Keratinocyte (primary cell): ENCODE data around the gene SMTN. TPM values are rescaled to one million over a fixed set of nuclear protein-coding genes. Genes with fewer than 3 reads are reported as not detected.

Experiments
- DNase-seq: peaks from one replicate; pipeline ENCODE4 v3.0.0-alpha.2; 2011; ENCODE audit warnings: low read depth, missing footprints, low spot score
- FAIRE-seq: peaks from 2 replicates; lab custom pipeline; 2011; peaks lifted over from hg19 to GRCh38; lab: Jason Lieb, UNC
- H2AFZ ChIP-seq: 2 replicates; pipeline ENCODE4 v1.6.0; 2012; ENCODE audit warnings: low read length, control low read depth, inconsistent platforms; ENCODE audit not compliant: control insufficient read depth
- H3K27ac ChIP-seq: 2 replicates; pipeline ENCODE4 v1.5.1; 2011; ENCODE audit warnings: low read length; ENCODE audit not compliant: control insufficient read depth, insufficient read depth
- H3K27me3 ChIP-seq: 3 replicates; pipeline ENCODE4 v1.6.0; 2011; ENCODE audit warnings: low read length; ENCODE audit not compliant: control insufficient read depth, insufficient read depth; ENCODE audit errors: extremely low read depth
- H3K36me3 ChIP-seq, 2 experiments: 2 replicates in 1 of 2; 3 replicates in 1 of 2; pipeline ENCODE4 v1.5.1; 2011; ENCODE audit warnings: low read length in 2 of 2, mild to moderate bottlenecking in 1 of 2; ENCODE audit not compliant: control insufficient read depth in 2 of 2, insufficient read depth in 2 of 2; ENCODE audit errors: extremely low read depth in 1 of 2
- H3K4me1 ChIP-seq: 3 replicates; pipeline ENCODE4 v1.5.1; 2011; ENCODE audit warnings: low read length; ENCODE audit not compliant: control insufficient read depth, insufficient read depth; ENCODE audit errors: extremely low read depth
- H3K4me2 ChIP-seq: 3 replicates; pipeline ENCODE4 v1.6.0; 2011; ENCODE audit warnings: low read depth, low read length; ENCODE audit not compliant: control insufficient read depth, insufficient read depth; ENCODE audit errors: extremely low read depth
- H3K4me3 ChIP-seq, 3 experiments: fragments of 200-600 bp in 1 of 3; sonication (generic) in 1 of 3; 2 replicates in 2 of 3; 3 replicates in 1 of 3; pipeline ENCODE4 v1.5.1; 2011 to 2016; ENCODE audit warnings: low read length in 3 of 3, mild to moderate bottlenecking in 3 of 3, control low read depth in 2 of 3, inconsistent platforms in 1 of 3, low read depth in 1 of 3, mixed read lengths in 1 of 3, mixed run types in 1 of 3, moderate library complexity in 1 of 3; ENCODE audit not compliant: control insufficient read depth in 2 of 3, insufficient read depth in 2 of 3; ENCODE audit errors: extremely low read depth in 1 of 3
- H3K79me2 ChIP-seq: 2 replicates; pipeline ENCODE4 v1.6.0; 2012; ENCODE audit warnings: low read length; ENCODE audit not compliant: control insufficient read depth, insufficient read depth
- H3K9ac ChIP-seq: 3 replicates; pipeline ENCODE4 v1.6.0; 2011; ENCODE audit warnings: low read length; ENCODE audit not compliant: control insufficient read depth, insufficient read depth; ENCODE audit errors: extremely low read depth
- H3K9me1 ChIP-seq: 3 replicates; pipeline ENCODE4 v1.6.0; 2011; ENCODE audit warnings: low read length; ENCODE audit not compliant: control insufficient read depth, insufficient read depth; ENCODE audit errors: extremely low read depth
- H3K9me3 ChIP-seq: 2 replicates; pipeline ENCODE4 v1.5.1; 2012; ENCODE audit warnings: low read depth, low read length; ENCODE audit not compliant: control insufficient read depth
- H4K20me1 ChIP-seq: 3 replicates; pipeline ENCODE4 v1.6.0; 2011; ENCODE audit warnings: low read length; ENCODE audit not compliant: control insufficient read depth, insufficient read depth; ENCODE audit errors: extremely low read depth
- EZH2 ChIP-seq: IDR thresholded peaks from one replicate; pipeline ENCODE4 v1.6.1; 2012; ENCODE audit warnings: inconsistent platforms, mild to moderate bottlenecking, low read length, moderate library complexity
- dilution Hi-C: fragments of 300-500 bp; cut with MboI; formaldehyde crosslinking; loops from one replicate; pipeline ENCODE4 v1.7.0; 2020; ENCODE audit warnings: low sequenced_read_pairs; ENCODE audit not compliant: extremely low pct_ligation_motif_present
- polyA plus RNA-seq, 5 experiments: library from polyadenylated mRNA; depleted of rRNA in 3 of 5; stranded (reverse) in 3 of 5; stranded (forward) in 1 of 5; unstranded in 1 of 5; fragments of >200 nt; gene quantifications; 1 replicate in 1 of 5; 2 replicates in 3 of 5; 3 replicates in 1 of 5; pipeline versions ENCODE4 v1.2.1 to v1.2.3, GENCODE V29; 2011 to 2012; ENCODE audit warnings: missing spikeins in 2 of 5, low read depth in 1 of 5, low replicate concordance in 1 of 5
- TF ChIP-seq, protein P1 (sequence below), 3 experiments: IDR thresholded peaks in 1 of 3; conservative IDR thresholded peaks in 1 of 3; optimal IDR thresholded peaks in 1 of 3; 2 replicates in 2 of 3; 3 replicates in 1 of 3; pipeline versions ENCODE3 to v1.5.1; 2011; ENCODE audit warnings: low read length in 3 of 3, mild to moderate bottlenecking in 3 of 3, moderate library complexity in 2 of 3, control low read depth in 1 of 3, inconsistent platforms in 1 of 3; ENCODE audit not compliant: insufficient read depth in 2 of 3; ENCODE audit errors: extremely low read depth in 1 of 3

The SMTN gene
- polyA plus RNA-seq, 1 donor (not counting 4 experiments of a cell fraction or from before 2014, with no cell fraction given), result 61.2 TPM

DNA sequence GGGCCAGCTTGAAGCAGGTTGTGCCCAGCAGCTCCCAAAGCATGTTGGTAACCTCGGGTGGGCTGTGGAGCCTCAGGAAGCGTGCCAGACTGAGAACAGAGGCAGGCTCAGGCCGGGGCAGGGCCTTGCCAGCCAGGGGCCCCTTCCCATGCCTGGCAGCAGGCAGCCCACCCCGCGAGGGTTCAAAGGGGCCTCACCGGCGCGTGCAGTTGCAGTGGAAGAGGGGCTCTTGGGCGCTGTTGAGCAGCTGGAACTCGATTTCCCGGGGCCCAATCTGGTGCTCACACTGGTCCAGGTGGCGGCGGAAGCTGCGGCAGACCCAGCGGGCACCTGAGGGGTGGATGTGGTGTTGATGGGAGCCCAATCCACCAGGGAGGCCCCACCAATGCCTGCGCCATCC, 55.6 kb downstream of the SMTN start:
- Histone ChIP-seq H3K4me1 (peaks cover 2% of the 10 kb centered on the region), H3K36me3 (no peaks in the 10 kb centered on the region), H3K79me2 (no peaks in the 10 kb centered on the region), H3K4me2 (no peak overlapping the region), H3K27me3 (peaks cover 4% of the 10 kb centered on the region), H2AFZ (no peak overlapping the region), H3K27ac (no peak overlapping the region), H3K9me3 (no peaks in the 10 kb centered on the region), H3K9me1 (no peaks in the 10 kb centered on the region), H3K4me3 (no peak overlapping the region), H3K9ac (no peak overlapping the region), H4K20me1 (no peaks in the 10 kb centered on the region)
- TF ChIP-seq, protein P1, sequence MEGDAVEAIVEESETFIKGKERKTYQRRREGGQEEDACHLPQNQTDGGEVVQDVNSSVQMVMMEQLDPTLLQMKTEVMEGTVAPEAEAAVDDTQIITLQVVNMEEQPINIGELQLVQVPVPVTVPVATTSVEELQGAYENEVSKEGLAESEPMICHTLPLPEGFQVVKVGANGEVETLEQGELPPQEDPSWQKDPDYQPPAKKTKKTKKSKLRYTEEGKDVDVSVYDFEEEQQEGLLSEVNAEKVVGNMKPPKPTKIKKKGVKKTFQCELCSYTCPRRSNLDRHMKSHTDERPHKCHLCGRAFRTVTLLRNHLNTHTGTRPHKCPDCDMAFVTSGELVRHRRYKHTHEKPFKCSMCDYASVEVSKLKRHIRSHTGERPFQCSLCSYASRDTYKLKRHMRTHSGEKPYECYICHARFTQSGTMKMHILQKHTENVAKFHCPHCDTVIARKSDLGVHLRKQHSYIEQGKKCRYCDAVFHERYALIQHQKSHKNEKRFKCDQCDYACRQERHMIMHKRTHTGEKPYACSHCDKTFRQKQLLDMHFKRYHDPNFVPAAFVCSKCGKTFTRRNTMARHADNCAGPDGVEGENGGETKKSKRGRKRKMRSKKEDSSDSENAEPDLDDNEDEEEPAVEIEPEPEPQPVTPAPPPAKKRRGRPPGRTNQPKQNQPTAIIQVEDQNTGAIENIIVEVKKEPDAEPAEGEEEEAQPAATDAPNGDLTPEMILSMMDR (optimal IDR thresholded peaks at IDR 0.05 in 1 of 3, IDR thresholded peaks at IDR 0.05 in 1 of 3, conservative IDR thresholded peaks at IDR 0.05 in 1 of 3; ENCODE audit: extremely low read depth in 1 of 3, insufficient read depth in 2 of 3, low read length in 3 of 3), result no peak
- no peak for TF ChIP-seq EZH2
- FAIRE-seq (no peak), DNase-seq (no peak)
- dilution Hi-C loops, result no loop called here

- Histone ChIP-seq H3K4me1 (peaks cover 12% of the 10 kb centered on the region), H3K4me3 (no peak overlapping the region), H3K27me3 (peaks cover 4% of the 10 kb centered on the region), H3K9ac (no peak overlapping the region), H3K36me3 (no peaks in the 10 kb centered on the region), H4K20me1 (no peaks in the 10 kb centered on the region), H3K9me3 (no peaks in the 10 kb centered on the region), H2AFZ (no peak overlapping the region), H3K79me2 (no peaks in the 10 kb centered on the region), H3K4me2 (no peak overlapping the region), H3K9me1 (no peaks in the 10 kb centered on the region), H3K27ac (no peak overlapping the region)
- dilution Hi-C loops, result no loop called here
- DNase-seq (no peak), FAIRE-seq (no peak)
- no peak for TF ChIP-seq EZH2
- TF ChIP-seq, protein P1 (optimal IDR thresholded peaks at IDR 0.05 in 1 of 3, IDR thresholded peaks at IDR 0.05 in 1 of 3, conservative IDR thresholded peaks at IDR 0.05 in 1 of 3; ENCODE audit: extremely low read depth in 1 of 3, insufficient read depth in 2 of 3, low read length in 3 of 3), result no peak
Observed at GRCh38 chr22:31137721-31138120, 56.6 kb downstream of the SMTN start.
